Activated CD4-positive, alpha-beta T cell treated with anti-CD3 and anti-CD28 coated beads for 4 hours (primary cell): Measurements from ENCODE around the gene PLA2G2D.

ENCODE experiments used
- DNase-seq, 2 donors: peaks; one replicate each; pipeline ENCODE4 v3.0.0-alpha.2; 2020

Gene PLA2G2D

DNA sequence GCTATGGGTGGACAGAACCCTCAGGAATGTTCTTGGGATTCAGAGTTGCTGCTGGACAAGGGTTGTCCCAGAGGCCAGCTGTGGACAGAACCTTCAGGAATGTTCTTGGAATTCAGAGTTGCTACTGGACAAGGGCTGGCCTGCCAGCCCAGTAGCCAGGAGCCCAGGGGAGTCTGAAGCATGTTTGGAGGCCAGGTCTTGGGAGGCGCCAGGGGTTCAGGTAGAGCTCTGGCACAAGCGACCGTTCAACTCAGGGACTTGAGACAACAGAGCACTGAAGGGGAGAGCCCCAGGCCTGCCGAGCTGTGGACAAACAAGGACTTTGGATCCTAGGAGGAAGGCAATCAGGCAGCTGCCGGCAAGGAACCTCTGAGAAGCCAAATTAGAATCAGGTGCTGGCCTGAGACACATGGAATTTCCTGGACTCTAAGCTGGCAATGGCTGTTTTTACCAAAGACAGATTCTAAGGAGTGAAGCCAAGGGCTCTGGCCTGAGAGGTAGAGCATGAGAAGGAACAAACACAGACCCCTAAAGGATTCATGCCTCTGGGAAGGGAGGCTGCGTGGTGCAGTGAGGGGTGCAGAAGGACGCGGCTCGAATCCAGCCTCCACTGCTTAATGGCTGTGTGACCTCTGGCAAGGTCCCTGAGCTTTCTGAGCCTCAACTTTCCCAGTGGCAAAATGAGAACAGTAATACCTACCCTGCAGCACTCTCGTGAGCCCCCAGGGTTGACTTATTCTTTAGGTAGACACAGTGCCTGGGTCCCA lies 36.0 kb downstream of the PLA2G2D start:
- no peak for DNase-seq

DNA sequence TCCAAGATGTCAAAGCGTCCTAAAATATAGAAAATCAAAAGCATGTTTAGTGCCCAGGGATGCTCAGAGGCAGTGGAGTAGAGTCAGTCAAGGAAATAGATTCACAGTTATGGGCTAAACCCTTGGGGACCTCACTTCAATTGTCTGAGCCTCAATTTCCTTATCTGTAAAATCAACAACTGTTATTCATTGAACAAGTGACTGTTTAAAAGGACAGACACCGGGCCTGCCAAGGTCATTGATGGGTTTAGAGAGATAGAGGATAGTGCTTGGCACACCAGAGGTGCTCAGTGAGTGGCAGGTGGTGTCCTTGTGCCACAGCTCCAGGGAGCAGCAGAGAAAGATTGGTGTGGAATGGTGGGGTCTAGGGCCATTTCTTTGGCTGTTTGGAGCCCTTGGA lies 36.6 kb downstream of the PLA2G2D start:
- DNase-seq, result no peak

DNA sequence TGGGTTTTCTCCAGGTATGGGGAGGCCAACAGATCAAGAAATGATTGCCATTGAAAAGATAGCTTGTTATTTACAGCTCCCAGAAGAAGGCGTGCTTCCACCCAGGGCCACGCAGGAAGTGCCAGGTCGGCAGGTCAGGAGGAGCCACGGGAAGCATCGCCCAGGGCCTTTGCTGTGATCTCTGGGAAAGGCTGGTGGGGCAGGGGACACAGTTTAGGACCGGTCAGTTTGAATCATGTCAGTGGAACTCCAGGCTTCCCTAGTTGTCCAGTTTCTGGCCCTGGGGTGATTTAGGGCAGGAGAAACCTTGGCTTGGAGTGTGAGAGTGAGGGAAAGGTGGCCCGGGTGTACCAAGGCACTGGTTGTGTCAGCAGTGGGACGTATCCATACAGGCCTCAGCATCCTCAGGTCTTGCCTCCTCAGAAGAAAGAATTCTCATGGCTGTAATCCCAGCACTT lies 38.0 kb downstream of the PLA2G2D start:
- DNase-seq, result no peak

DNA sequence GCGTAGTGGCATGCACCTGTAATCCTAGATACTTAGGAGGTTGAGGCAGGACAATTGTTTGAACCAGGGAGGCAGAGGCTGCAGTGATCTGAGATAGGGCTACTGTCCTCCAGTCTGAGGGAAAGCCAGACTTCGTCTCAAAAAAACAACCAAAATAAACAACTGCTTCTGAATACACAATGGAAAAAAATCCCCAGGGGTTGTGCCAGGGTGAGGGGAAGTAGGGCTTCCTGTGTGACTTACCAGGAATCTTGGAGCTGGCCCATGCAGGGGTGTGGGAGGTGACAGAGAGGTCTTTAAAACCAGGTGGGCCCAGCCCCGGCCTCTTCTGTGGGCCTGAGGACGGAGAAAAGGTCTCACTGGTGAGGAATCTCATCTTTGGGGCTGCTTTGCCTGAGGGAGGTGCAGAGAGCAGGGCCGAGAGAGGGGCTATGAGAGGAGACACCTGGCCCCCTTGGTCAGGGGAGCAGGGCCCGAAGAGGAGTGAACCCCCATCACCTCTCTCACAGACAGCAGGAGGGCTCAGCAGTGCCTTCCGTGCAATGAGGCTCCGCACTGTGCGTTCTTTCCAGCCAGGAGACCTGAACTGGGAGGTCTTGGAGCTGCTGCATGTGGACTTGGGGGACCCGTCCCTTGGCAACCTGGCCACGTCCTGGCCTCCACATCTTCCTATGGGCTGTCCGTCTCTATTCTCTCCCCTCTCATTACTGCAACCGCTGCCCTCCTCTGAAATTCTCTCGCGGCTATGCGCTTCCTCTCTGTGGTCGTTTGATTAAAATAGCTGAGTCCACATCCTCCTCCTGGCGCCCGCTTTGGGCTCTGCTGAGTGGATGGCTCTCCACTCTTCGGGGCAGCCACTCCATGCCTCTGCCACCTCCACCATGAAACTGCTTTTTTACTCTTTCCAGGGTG lies 38.6 kb downstream of the PLA2G2D start:
- DNase-seq, result no peak

DNA sequence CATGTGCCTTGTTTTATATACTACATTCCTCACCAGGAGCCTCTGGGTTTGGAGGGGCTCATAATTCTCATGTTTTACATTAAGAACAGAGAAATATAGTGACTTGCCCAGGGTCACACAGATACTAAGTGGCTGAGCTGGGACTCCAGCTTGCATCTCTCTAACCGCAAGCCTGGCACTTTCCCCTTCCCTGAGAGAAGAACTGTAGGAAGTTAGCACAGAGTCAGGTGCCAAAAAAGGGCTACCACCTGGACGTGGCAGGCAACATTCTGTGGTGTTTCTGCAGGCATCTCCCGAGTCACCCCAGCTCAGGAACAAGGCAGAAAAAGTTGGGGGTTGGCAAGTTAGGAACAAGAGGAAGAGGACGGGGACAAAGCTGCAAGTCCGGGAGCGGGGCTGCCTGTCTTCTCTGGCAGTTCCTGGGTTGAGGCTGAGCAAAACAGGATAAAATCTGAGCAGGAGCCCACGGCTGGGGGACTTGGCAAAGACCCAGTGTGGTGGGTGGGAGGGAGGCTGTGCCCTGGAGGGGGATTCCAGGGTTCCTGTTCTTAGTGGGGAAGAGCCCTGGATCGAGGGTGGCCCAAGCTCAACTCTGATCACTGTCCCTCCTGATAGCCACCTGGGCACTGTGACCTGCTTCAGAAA lies 39.6 kb downstream of the PLA2G2D start:
- no peak for DNase-seq

DNA sequence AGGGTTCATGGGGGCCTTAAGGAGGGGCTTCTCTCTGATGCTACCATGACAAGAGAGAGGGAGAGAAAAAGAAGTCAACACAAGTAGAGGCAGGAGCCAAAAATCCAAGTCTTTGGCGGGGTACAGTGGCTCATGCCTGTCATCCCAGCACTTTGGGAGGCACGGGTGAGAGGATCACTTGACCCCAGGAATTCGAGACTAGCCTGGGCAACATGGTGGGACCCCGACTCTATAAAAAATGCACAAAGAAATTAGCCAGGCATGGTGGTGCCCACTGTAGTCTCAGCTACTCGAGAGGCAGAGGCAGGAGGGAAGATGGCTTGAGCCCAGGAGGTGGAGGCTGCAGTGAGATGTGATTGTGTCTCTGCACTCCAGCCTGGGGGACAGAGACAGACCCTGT lies 40.6 kb downstream of the PLA2G2D start:
- no peak for DNase-seq

DNA sequence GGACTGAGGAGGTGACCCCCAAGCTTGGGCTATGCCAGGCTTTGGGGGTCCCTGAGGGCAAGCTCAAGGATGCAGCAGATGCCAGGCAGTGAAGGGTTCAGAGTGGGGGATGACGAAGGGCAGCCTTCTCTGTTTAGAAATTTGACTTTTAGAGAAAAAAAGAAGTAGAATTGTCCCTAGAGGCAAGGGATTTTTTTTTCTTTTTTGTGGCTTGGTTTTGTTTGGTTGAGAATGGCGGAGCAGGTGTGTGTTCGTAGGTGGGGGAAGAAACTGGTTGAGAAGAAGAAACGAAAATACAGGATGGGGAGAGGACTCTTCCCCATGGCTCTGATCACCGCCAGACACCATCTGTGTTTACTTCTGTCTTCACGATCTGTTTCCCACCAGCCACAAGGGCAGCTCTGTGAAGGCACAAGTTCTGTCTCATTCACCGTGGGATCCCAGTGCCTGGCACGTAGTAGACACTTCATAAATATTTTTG lies 41.1 kb downstream of the PLA2G2D start:
- DNase-seq, result no peak

DNA sequence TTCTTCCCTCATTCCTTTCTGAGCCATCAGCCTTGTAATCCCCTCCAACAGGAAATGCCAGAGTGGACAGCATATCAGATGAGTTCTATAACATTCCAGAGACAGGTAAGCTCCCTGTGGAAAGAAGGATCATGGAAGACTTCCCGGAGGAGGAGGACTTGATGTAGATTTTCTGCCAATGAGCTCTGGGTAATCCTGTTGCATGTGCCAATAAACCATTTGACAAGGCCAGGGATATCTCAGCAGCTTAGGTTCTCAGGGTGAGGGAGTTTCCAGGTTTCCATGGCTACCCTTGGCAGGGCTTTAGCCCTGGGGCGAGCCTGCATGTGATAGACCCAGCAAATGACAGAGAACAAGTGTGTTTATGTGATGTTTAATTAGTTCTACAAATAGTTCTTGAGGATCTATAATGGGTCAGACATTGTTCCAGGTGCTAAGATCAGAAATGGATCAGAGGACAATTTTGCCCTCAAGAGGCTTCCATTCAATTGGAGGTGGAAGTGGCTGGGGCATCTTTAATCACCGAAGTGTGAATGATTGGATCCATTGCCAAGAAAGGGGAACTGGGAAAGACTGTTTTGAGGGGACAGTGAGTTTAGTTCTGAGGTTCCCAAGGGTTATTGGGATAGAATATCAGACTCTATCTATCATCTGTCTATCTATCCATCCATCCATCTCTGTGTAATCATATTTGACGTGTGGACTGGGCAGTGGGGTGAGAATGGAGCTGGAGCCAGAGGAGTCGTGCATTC lies 42.5 kb downstream of the PLA2G2D start:
- DNase-seq, result no peak

DNA sequence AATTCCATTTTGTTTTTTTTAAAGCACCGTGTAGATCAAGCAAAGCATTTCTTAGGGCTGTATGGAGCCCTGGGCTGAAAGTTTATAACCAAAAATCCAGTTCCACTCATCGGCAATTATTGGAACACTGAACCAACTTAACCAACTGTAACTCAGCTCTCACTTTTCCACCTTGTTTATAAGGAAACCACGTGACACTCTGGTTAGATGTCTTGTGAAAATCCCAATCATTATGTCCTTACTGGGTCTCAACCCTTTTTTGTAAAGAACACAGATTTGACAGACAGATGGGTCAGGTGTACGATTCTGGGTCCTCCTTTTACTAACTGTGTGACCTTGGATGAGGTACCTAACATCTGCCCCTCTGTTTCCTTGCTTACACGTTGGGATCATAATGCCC lies 43.1 kb downstream of the PLA2G2D start:
- DNase-seq, result no peak

DNA sequence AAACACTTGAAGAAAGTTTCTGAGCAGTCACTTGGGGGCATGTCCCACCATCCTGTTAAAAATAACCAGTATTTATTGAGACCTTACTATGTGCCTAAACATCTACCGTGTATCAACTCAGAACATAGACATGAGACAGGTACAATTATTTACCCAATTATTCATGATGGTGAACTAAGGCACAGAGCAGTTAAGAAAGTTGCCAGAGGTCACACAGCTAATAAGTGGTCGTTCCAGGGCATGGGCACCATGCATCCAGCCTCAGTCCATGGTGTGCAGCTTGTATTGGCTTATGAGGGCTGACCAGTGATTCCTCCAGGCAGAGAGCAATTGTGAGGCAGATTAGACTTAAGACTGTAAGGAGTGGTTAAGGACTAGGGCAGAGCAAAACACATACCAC lies 44.0 kb downstream of the PLA2G2D start:
- no peak for DNase-seq

DNA sequence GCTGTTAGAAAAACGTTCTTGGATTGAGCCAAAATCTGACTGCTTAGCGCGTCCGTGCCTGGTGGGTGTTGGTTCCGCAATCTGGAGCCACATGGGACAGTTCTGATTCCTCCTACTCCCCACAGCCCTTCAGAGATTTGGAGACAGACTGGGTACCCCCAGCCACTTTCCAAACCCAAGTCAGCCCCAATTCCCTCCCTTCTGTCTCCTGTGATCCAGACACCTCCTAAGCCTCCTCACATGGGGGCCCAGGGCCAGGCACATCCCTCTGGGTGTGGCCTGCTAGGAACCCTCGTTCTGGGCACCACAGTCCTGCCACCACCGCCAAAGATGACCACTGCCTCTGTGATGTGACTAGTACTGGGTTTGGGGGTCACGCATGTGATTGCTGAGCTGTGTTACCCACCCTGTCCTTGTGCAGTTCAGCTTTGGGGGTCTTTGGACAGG lies 44.6 kb downstream of the PLA2G2D start:
- no peak for DNase-seq

DNA sequence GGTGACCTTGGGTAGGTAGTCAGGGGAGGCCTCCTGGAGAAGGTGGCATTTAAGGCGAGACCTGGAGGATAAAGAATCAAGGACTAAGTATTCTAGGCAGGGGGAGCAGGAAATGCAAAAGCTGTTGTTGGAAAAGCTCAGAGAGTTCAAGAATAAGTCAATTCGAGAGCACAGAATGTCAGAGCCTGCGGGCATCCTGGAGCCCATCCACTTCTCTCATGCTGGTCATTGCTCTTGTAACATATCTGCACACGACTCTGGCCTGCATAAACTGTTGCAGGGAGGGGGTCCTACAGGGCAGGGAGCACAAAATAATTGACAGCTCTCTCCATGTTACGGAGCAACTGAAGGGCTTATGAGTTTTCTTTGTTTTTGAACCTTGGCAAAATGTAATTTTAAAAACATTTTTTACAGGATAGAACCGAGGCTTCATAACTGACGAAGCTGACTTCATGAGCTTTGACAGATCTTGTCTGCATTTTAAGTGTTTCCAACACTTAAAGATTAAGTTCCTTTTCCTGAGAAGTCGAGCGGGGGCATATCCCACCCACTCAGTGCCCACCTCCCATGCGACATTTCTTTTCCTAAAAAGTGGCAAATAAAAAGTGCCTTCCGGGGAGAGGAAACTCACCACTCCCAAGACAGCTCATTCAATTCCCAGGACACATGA lies 45.1 kb downstream of the PLA2G2D start:
- DNase-seq, result no peak

DNA sequence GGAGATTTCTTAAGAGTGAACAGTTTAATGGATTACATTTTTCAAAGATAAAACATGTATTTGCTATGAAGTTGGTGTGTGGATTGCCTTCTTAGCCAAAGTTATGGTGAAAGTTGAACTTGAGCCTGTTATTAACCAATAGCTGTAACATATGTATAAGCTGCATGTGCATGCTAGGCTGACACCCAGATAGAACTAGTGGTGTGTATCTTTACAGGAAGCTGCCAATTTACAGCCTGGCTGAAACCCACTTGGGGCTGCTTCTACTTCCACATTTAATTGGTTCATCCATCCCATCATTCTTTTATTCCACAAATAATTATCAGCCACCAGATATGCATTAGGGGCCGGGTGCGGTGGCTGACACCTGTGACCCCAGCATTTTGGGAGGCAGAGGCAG lies 46.1 kb downstream of the PLA2G2D start:
- no peak for DNase-seq

DNA sequence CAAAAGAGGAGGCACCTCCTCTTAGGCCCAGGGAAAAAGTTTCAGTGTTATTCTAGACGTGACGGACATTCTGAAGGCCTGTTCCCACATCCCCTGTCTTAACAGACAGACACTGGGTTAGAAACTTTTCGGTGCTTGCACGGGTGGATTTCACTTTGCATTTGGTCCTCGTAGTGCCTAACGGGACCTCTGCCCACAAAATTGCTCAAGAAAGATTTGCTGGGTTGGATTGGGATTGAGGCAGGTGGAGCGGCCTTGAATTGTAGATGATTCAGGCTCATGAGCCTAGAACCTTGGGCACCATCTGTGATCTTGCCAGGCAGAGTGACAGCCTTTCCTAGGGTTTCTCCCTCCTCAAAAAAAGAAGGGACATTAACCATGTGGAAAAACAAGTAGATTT lies 46.6 kb downstream of the PLA2G2D start:
- no peak for DNase-seq

DNA sequence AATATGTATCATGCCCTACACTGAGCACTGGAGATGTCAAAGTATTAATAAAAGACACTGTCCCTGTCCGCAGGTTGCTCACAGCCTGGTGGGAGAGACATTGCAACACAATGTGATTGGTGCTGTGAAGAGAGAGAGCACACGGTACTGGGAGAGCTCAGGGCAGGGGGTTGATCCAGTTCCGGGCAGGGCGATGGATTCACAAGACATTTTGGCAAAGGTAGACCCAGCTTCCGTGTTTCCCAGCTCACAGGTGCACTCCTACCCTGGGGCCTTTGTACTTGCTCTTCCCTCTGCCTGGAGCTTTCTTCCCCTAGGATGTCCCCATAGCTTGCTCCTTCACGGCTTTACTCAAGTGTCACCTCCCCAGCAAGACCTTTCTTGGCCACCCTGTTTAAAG lies 47.9 kb downstream of the PLA2G2D start:
- no peak for DNase-seq

DNA sequence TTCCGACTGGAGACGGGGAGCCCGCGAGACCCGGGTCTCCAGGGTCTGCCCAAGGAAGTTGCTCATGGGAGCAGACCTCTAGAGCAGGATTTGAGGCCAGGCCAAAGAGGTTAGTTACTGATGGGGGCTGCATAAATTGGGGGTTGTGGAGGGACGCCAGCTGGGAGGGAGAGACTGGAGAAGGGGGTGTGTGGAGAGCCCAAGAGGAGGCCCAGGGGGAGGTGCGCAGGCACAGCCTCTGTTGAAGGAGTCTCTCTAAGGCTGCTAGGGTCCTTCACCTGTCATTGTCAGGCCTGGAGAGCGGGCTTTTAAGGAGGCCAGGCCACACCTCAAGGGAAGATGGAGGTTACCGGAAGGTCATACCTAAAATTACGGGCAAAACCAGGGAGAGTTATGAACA lies 49.0 kb downstream of the PLA2G2D start:
- no peak for DNase-seq

DNA sequence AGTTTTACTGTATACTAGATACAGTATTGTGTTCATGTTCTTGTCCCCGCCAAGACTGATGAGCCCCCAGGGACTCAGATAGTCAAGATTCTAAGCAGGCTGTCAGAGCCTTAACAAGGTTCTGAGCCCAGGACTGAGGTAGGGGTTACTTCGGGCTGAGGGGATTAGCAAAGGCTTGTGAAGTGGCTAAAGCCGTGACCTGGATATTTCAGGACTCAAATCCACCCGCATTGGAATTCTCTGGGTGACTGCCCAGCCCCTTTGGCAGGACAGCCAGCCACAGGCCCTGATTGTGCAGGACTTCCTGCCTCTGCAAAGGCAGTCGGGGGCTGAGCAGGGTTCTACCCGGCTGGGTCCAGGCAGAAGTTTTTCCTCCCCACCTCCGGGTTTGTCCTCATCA lies 49.5 kb downstream of the PLA2G2D start, which contains the start of gene PLA2G5:
TSS of gene PLA2G5 (plus strand) at position 321 of the 400 bp plus-strand sequence. CDS start 14,637 bp downstream, outside the sequence.
- no peak for DNase-seq

DNA sequence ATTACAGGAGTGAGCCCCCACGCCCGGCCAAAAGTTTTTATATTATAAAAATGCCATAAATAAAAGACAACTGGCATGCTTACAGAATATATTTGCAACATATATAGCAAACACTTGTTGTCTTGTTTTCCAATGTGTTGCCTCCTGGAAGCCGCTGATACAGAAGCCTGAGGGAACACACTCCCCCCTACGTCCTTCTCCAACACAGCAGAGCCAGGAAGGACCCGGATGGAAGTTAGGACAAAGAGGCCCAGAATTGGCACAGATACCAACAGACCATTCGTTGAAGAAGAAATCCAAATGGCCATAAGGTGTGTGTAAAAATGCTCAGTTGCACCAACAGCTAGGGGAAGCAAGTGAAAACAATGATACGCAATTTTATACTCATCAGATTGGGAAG lies 50.6 kb downstream of the PLA2G2D start:
- no peak for DNase-seq

DNA sequence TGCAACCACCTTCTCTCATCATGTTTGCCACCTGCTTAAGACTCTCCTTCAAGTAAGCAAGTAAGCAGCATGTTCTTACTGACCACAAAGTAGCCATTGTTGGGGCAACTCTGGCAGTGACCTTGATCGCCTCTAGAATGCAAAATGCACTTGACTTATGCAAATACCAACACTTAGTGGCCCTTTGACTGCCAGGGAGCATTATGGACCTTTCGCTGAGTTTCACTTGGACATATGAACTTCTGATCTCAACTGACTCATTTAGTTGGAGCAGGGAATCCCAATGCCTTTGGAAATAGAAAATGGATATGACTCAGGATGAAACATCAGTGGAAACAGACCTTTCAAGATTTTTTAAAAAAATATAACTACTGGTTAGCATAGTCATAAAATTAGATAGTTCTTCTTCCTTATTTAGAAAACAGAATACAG lies 55.5 kb downstream of the PLA2G2D start:
- DNase-seq, result no peak
